Body of pancreas (tissue), 4 donors: ENCODE measurements around the gene MTMR3.

Experiments used
- CTCF ChIP-seq, 7 experiments: fragments of 450-650 bp in 4 of 7; fragments of 200-600 bp in 3 of 7; sonication (generic) in 3 of 7; IDR thresholded peaks; one replicate each; pipeline ENCODE4 v1.5.1; 2016 to 2019; ENCODE audit warnings: antibody characterized with exemption in 7 of 7
- POLR2A ChIP-seq, 3 donors: fragments of 450-650 bp; IDR thresholded peaks; one replicate each; pipeline ENCODE4 v1.6.1; 2016; ENCODE audit warnings: antibody characterized with exemption in 3 of 3, mild to moderate bottlenecking in 2 of 3

GRCh38 chr22:30047364-30047738 lies 164.4 kb downstream of the MTMR3 start:
- TF ChIP-seq CTCF (IDR thresholded peaks at IDR 0.05) (no peak), POLR2A (IDR thresholded peaks at IDR 0.05) (no peak)
